Adipose tissue (tissue), 3 donors: ENCODE measurements around the gene L2HGDH. TPM values are rescaled to one million over a fixed set of nuclear protein-coding genes. Genes with fewer than 3 reads are reported as not detected.
A peak's percentile ranks its signal among the peaks of the same experiment; 100 is the strongest.

Experiments
- H3K27ac ChIP-seq: one replicate; pipeline ENCODE4 v1.5.1; 2013; ENCODE audit warnings: low read depth, low read length
- WGBS, 3 donors: extraction: QIAGEN DNeasy Blood & Tissue Kit; methylation state at CpG; one replicate each; pipeline ENCODE4 v1.1.7; 2013; 5-methylcytosine and 5-hydroxymethylcytosine counted together
- polyA plus RNA-seq, 3 donors: library from polyadenylated mRNA; stranded (reverse); fragments of 200-250 nt; gene quantifications; one replicate each; pipeline ENCODE4 v1.2.3, GENCODE V29; 2013
- donor health status: healthy with polysubstance abuse.
- donor health status: Bipolar disorder and iron deficiency.
- donor health status: healthy.

The L2HGDH gene
- polyA plus RNA-seq, 3 donors, result 1.8 to 4.2 (median 3.3) TPM

- WGBS, 3 donors, result 85 to 96% (median 93%) methylated on average over 5 of the region's 5 CpGs
- no peak overlapping the region for H3K27ac ChIP-seq
Measured at GRCh38 chr14:50242566-50243310, 69.3 kb downstream of the L2HGDH start.

- no peak overlapping the region for H3K27ac ChIP-seq
- 100% methylated on average over 1 of the region's 1 CpG for WGBS, 3 donors
Measured at GRCh38 chr14:50242096-50242495, 69.9 kb downstream of the L2HGDH start.

- no peak overlapping the region for H3K27ac ChIP-seq
- 30 to 42% (median 42%) methylated on average over 3 of the region's 3 CpGs for WGBS, 3 donors
Measured at GRCh38 chr14:50237427-50237826, 74.6 kb downstream of the L2HGDH start.

GRCh38 chr14:50233951-50234250 lies 78.1 kb downstream of the L2HGDH start:
- WGBS, 3 donors, result 91 to 94% (median 91%) methylated on average over 4 of the region's 4 CpGs
- no peak overlapping the region for H3K27ac ChIP-seq

- no peak overlapping the region for H3K27ac ChIP-seq
- WGBS, 3 donors, result 79 to 87% (median 87%) methylated on average over 14 of the region's 14 CpGs
Measured at GRCh38 chr14:50233166-50233950, 78.7 kb downstream of the L2HGDH start.

GRCh38 chr14:50232276-50232642 lies 79.8 kb downstream of the L2HGDH start:
- 40 to 44% (median 43%) methylated on average over 13 of the region's 13 CpGs for WGBS, 3 donors
- no peak overlapping the region for H3K27ac ChIP-seq

GRCh38 chr14:50231475-50232275 lies 80.4 kb downstream of the L2HGDH start, which contains the start of gene SOS2:
Gene SOS2 (minus strand): TSS chr14:50231578. CDS start chr14:50231283, 295 bp downstream.
- WGBS, 3 donors, result 0 to 1% (median 0%) methylated on average over 74 to 90 of the region's 90 CpGs

GRCh38 chr14:50230701-50231474 lies 81.1 kb downstream of the L2HGDH start:
- 0% methylated on average over 53 to 64 of the region's 64 CpGs for WGBS, 3 donors

More at GRCh38 chr14:50231475-50232275, 80.4 kb downstream of the L2HGDH start, which contains the start of gene SOS2:
- peak within 1 kb of the TSS; percentile 98 for H3K27ac ChIP-seq

GRCh38 chr14:50230401-50230700 lies 81.7 kb downstream of the L2HGDH start:
- no peak overlapping the region for H3K27ac ChIP-seq
- WGBS, 3 donors, result 2 to 4% (median 2%) methylated on average over 6 of the region's 6 CpGs

More at GRCh38 chr14:50230701-50231474, 81.1 kb downstream of the L2HGDH start:
- peak overlapping the region; percentile 98 for H3K27ac ChIP-seq

GRCh38 chr14:50229681-50230080 lies 82.3 kb downstream of the L2HGDH start:
- no peak overlapping the region for H3K27ac ChIP-seq
- 36 to 38% (median 37%) methylated on average over 2 of the region's 2 CpGs for WGBS, 3 donors

- no peak overlapping the region for H3K27ac ChIP-seq
- 98 to 100% (median 98%) methylated on average over 2 of the region's 2 CpGs for WGBS, 3 donors
Measured at GRCh38 chr14:50228313-50228712, 83.7 kb downstream of the L2HGDH start.

GRCh38 chr14:50225974-50226297 lies 86.1 kb downstream of the L2HGDH start:
- WGBS, 3 donors, result 54 to 69% (median 56%) methylated on average over 5 of the region's 5 CpGs
- H3K27ac ChIP-seq, result no peak overlapping the region

GRCh38 chr14:50225067-50225973 lies 86.7 kb downstream of the L2HGDH start:
- no peak overlapping the region for H3K27ac ChIP-seq
- 24 to 43% (median 42%) methylated on average over 5 of the region's 5 CpGs for WGBS, 3 donors

GRCh38 chr14:50222055-50222613 lies 89.9 kb downstream of the L2HGDH start:
- WGBS, 3 donors, result 78 to 89% (median 84%) methylated on average over 1 of the region's 1 CpG
- no peak overlapping the region for H3K27ac ChIP-seq

GRCh38 chr14:50218501-50218900 lies 93.5 kb downstream of the L2HGDH start:
- whole genome bisulfite sequencing, 3 donors, result 78 to 95% (median 84%) methylated on average over 5 of the region's 5 CpGs
- H3K27ac ChIP-seq, result no peak overlapping the region

- WGBS, 3 donors, result 81 to 88% (median 82%) methylated on average over 2 of the region's 2 CpGs
Measured at GRCh38 chr14:50215416-50215815, 96.6 kb downstream of the L2HGDH start.

GRCh38 chr14:50213795-50214194 lies 98.2 kb downstream of the L2HGDH start:
- H3K27ac ChIP-seq, result no peak overlapping the region
- WGBS, 3 donors, result 58 to 64% (median 61%) methylated on average over 2 of the region's 2 CpGs

More at GRCh38 chr14:50215416-50215815, 96.6 kb downstream of the L2HGDH start:
- H3K27ac ChIP-seq, result no peak overlapping the region
